MG63 (cell line): ENCODE results near the gene IL22RA1. TPM values are rescaled to one million over a fixed set of nuclear protein-coding genes. Genes with fewer than 3 reads are reported as not detected.
A peak's percentile ranks its signal among the peaks of the same experiment; 100 is the strongest.

Experiments
- DNase-seq: peaks from one replicate; pipeline ENCODE4 v3.0.0-alpha.2; 2020
- H3K27me3 ChIP-seq: fragments of 250-450 bp; sonication (Bioruptor Pico); 2 replicates; pipeline ENCODE4 v1.5.1; 2020; ENCODE audit warnings: mild to moderate bottlenecking, moderate library complexity
- H3K36me3 ChIP-seq: fragments of 250-450 bp; sonication (Bioruptor Pico); 2 replicates; pipeline ENCODE4 v1.5.1; 2020; ENCODE audit warnings: mild to moderate bottlenecking, moderate library complexity
- H3K4me3 ChIP-seq: fragments of 250-450 bp; sonication (Bioruptor Pico); 2 replicates; pipeline ENCODE4 v1.5.1; 2020; ENCODE audit warnings: mild to moderate bottlenecking, moderate library complexity
- H3K9me3 ChIP-seq: fragments of 250-450 bp; sonication (Bioruptor Pico); 2 replicates; pipeline ENCODE4 v1.5.1; 2020; ENCODE audit warnings: mild to moderate bottlenecking, moderate library complexity
- total RNA-seq: library from RNA; depleted of rRNA; stranded (reverse); fragments of >200 nt; shearing (Covaris generic); gene quantifications from 2 replicates; pipeline ENCODE4 v1.2.3, GENCODE V29; 2014; ENCODE audit warnings: low replicate concordance

The IL22RA1 gene
- total RNA-seq, 1 experiment from 2014 or later: not detected

- H3K36me3 ChIP-seq: no peaks in the 10 kb centered on the region
- no peaks in the 10 kb centered on the region for H3K9me3 ChIP-seq
- H3K27me3 ChIP-seq: no peaks in the 10 kb centered on the region
- no peak overlapping the region for H3K4me3 ChIP-seq
- no peak for DNase-seq
Measured at GRCh38 chr1:24111262-24111995, 31.5 kb downstream of the IL22RA1 start.

GRCh38 chr1:24110642-24111261 is 32.2 kb downstream of the IL22RA1 start:
- DNase-seq: peak; percentile 56
- H3K27me3 ChIP-seq: no peaks in the 10 kb centered on the region

GRCh38 chr1:24109686-24110475 is 33.1 kb downstream of the IL22RA1 start:
- no peak for DNase-seq
- Histone ChIP-seq H3K27me3 (no peaks in the 10 kb centered on the region), H3K4me3 (no peak overlapping the region)

More at GRCh38 chr1:24110642-24111261, 32.2 kb downstream of the IL22RA1 start:
- no peaks in the 10 kb centered on the region for H3K9me3 ChIP-seq
- H3K36me3 ChIP-seq: no peaks in the 10 kb centered on the region
- H3K4me3 ChIP-seq: no peak overlapping the region

GRCh38 chr1:24109166-24109483 is 33.8 kb downstream of the IL22RA1 start:
- no peaks in the 10 kb centered on the region for H3K27me3 ChIP-seq
- H3K36me3 ChIP-seq: no peaks in the 10 kb centered on the region
- H3K9me3 ChIP-seq: no peaks in the 10 kb centered on the region
- H3K4me3 ChIP-seq: no peak overlapping the region
- DNase-seq: no peak

More at GRCh38 chr1:24109686-24110475, 33.1 kb downstream of the IL22RA1 start:
- no peaks in the 10 kb centered on the region for H3K9me3 ChIP-seq
- no peaks in the 10 kb centered on the region for H3K36me3 ChIP-seq

GRCh38 chr1:24108334-24109165 is 34.4 kb downstream of the IL22RA1 start:
- no peaks in the 10 kb centered on the region for H3K9me3 ChIP-seq
- H3K27me3 ChIP-seq: no peaks in the 10 kb centered on the region
- H3K36me3 ChIP-seq: no peaks in the 10 kb centered on the region
- peak; percentile 90 for DNase-seq
- no peak overlapping the region for H3K4me3 ChIP-seq

- H3K4me3 ChIP-seq: no peak overlapping the region
- no peaks in the 10 kb centered on the region for H3K36me3 ChIP-seq
- no peaks in the 10 kb centered on the region for H3K9me3 ChIP-seq
- peak; percentile 88 for DNase-seq
- H3K27me3 ChIP-seq: no peaks in the 10 kb centered on the region
Measured at GRCh38 chr1:24107462-24108138, 35.3 kb downstream of the IL22RA1 start.

GRCh38 chr1:24105368-24106160 is 37.4 kb downstream of the IL22RA1 start:
- H3K4me3 ChIP-seq: no peak overlapping the region
- peak; percentile 13 for DNase-seq
- H3K36me3 ChIP-seq: no peaks in the 10 kb centered on the region
- no peaks in the 10 kb centered on the region for H3K9me3 ChIP-seq
- H3K27me3 ChIP-seq: no peaks in the 10 kb centered on the region

- DNase-seq: no peak
- Histone ChIP-seq H3K4me3 (no peak overlapping the region), H3K27me3 (no peaks in the 10 kb centered on the region), H3K36me3 (no peaks in the 10 kb centered on the region), H3K9me3 (no peaks in the 10 kb centered on the region)
Measured at GRCh38 chr1:24104854-24105253, 38.1 kb downstream of the IL22RA1 start.

- DNase-seq: no peak
- no peaks in the 10 kb centered on the region for H3K9me3 ChIP-seq
- no peaks in the 10 kb centered on the region for H3K27me3 ChIP-seq
- H3K36me3 ChIP-seq: no peaks in the 10 kb centered on the region
- no peak overlapping the region for H3K4me3 ChIP-seq
Measured at GRCh38 chr1:24103879-24104278, 39.1 kb downstream of the IL22RA1 start.

GRCh38 chr1:24103408-24103807 is 39.5 kb downstream of the IL22RA1 start:
- Histone ChIP-seq H3K4me3 (no peak overlapping the region), H3K36me3 (no peaks in the 10 kb centered on the region), H3K9me3 (no peaks in the 10 kb centered on the region), H3K27me3 (no peaks in the 10 kb centered on the region)
- DNase-seq: no peak

GRCh38 chr1:24102961-24103360 is 40.0 kb downstream of the IL22RA1 start:
- Histone ChIP-seq H3K36me3 (no peaks in the 10 kb centered on the region), H3K4me3 (no peak overlapping the region), H3K9me3 (no peaks in the 10 kb centered on the region), H3K27me3 (no peaks in the 10 kb centered on the region)
- peak; percentile 75 for DNase-seq

- Histone ChIP-seq H3K9me3 (no peaks in the 10 kb centered on the region), H3K27me3 (no peaks in the 10 kb centered on the region), H3K36me3 (no peaks in the 10 kb centered on the region), H3K4me3 (no peak overlapping the region)
- no peak for DNase-seq
Measured at GRCh38 chr1:24101796-24102586, 40.9 kb downstream of the IL22RA1 start.

GRCh38 chr1:24100945-24101737 is 41.8 kb downstream of the IL22RA1 start:
- DNase-seq: no peak
- Histone ChIP-seq H3K27me3 (no peaks in the 10 kb centered on the region), H3K36me3 (no peaks in the 10 kb centered on the region), H3K4me3 (no peak overlapping the region), H3K9me3 (no peaks in the 10 kb centered on the region)

GRCh38 chr1:24098943-24099638 is 43.8 kb downstream of the IL22RA1 start:
- no peaks in the 10 kb centered on the region for H3K36me3 ChIP-seq
- no peaks in the 10 kb centered on the region for H3K27me3 ChIP-seq
- H3K9me3 ChIP-seq: no peaks in the 10 kb centered on the region
- no peak overlapping the region for H3K4me3 ChIP-seq
- no peak for DNase-seq
